ENCODE data around the gene ERICH2. TPM values are rescaled to one million over a fixed set of nuclear protein-coding genes. Genes with fewer than 3 reads are reported as not detected.

The ERICH2 gene
- total RNA-seq, 1 donor = not detected

DNA sequence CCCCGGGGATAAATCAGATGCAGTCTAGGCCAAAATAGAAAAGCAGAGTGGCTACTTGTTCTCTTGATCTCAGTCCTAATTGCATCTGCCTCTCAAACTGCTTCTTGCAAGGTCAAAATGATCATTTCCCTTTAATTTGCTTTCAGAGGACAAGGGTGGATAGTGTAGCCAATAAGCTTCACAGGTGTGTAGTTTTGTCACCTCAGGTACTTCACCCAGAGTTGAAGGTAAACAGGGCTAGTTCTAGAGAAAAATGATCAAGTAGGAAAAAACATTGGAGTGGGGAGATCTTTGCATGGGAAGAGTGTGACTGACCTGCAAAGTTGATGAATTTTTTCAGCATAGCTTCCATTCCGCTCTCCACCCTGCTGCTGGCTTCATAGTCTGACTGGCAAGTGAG, 8.7 kb downstream of the ERICH2 start:
- no peaks in the 10 kb centered on the region for H4K20me1 ChIP-seq (ENCODE audit: insufficient read depth, low read length)
- no peak overlapping the region for H3K4me2 ChIP-seq (ENCODE audit: insufficient read depth, low read length)
- no peak for DNase-seq (ENCODE audit: insufficient read length, low spot score, missing footprints)
- no peak overlapping the region for H3K27ac ChIP-seq (ENCODE audit: low read depth, low read length)
- H3K4me3 ChIP-seq (ENCODE audit: insufficient read depth, low read length) = no peak overlapping the region
- no peaks in the 10 kb centered on the region for H3K36me3 ChIP-seq (ENCODE audit: insufficient read depth, low read length)
- TF ChIP-seq, protein P1, sequence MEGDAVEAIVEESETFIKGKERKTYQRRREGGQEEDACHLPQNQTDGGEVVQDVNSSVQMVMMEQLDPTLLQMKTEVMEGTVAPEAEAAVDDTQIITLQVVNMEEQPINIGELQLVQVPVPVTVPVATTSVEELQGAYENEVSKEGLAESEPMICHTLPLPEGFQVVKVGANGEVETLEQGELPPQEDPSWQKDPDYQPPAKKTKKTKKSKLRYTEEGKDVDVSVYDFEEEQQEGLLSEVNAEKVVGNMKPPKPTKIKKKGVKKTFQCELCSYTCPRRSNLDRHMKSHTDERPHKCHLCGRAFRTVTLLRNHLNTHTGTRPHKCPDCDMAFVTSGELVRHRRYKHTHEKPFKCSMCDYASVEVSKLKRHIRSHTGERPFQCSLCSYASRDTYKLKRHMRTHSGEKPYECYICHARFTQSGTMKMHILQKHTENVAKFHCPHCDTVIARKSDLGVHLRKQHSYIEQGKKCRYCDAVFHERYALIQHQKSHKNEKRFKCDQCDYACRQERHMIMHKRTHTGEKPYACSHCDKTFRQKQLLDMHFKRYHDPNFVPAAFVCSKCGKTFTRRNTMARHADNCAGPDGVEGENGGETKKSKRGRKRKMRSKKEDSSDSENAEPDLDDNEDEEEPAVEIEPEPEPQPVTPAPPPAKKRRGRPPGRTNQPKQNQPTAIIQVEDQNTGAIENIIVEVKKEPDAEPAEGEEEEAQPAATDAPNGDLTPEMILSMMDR (IDR thresholded peaks at IDR 0.05; ENCODE audit: extremely low read depth, low read depth, low read length) = no peak
- H3K27me3 ChIP-seq (ENCODE audit: insufficient read depth, low read length) = no peaks in the 10 kb centered on the region
- no peaks in the 10 kb centered on the region for H3K79me2 ChIP-seq (ENCODE audit: insufficient read depth, low read length)
- no peaks in the 10 kb centered on the region for H3K9me3 ChIP-seq (ENCODE audit: low read depth, low read length)
- no peaks in the 10 kb centered on the region for H3K4me1 ChIP-seq (ENCODE audit: insufficient read depth, low read length)
- H2AFZ ChIP-seq (ENCODE audit: low read length) = no peak overlapping the region

DNA sequence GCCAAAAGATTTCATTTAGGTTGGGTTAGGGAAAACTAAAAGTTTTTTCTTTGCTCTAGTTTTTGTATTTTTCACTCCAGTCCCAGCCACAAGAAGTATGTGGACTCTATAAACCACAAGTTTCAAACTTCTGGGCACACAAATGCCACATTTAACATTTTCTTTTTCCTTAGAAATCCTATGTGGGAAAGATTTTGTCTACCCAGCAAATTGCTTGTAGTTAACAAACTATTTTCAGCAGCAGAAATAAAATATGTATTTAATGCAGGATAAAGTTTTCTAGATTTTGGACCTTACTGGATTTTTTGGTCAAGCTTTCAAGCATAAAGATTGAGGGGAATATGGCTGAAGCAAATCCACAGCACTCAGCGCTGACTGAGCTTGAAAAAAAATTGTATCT, 9.1 kb downstream of the ERICH2 start:
- H3K36me3 ChIP-seq (ENCODE audit: insufficient read depth, low read length) = no peaks in the 10 kb centered on the region
- no peaks in the 10 kb centered on the region for H3K27me3 ChIP-seq (ENCODE audit: insufficient read depth, low read length)
- no peaks in the 10 kb centered on the region for H3K9me3 ChIP-seq (ENCODE audit: low read depth, low read length)
- H3K4me2 ChIP-seq (ENCODE audit: insufficient read depth, low read length) = no peak overlapping the region
- TF ChIP-seq, protein P1 (IDR thresholded peaks at IDR 0.05; ENCODE audit: extremely low read depth, low read depth, low read length) = no peak
- H4K20me1 ChIP-seq (ENCODE audit: insufficient read depth, low read length) = no peaks in the 10 kb centered on the region
- DNase-seq (ENCODE audit: insufficient read length, low spot score, missing footprints) = no peak
- H3K27ac ChIP-seq (ENCODE audit: low read depth, low read length) = no peak overlapping the region
- H3K4me1 ChIP-seq (ENCODE audit: insufficient read depth, low read length) = no peaks in the 10 kb centered on the region
- H3K4me3 ChIP-seq (ENCODE audit: insufficient read depth, low read length) = no peak overlapping the region
- H2AFZ ChIP-seq (ENCODE audit: low read length) = no peak overlapping the region
- H3K79me2 ChIP-seq (ENCODE audit: insufficient read depth, low read length) = no peaks in the 10 kb centered on the region

DNA sequence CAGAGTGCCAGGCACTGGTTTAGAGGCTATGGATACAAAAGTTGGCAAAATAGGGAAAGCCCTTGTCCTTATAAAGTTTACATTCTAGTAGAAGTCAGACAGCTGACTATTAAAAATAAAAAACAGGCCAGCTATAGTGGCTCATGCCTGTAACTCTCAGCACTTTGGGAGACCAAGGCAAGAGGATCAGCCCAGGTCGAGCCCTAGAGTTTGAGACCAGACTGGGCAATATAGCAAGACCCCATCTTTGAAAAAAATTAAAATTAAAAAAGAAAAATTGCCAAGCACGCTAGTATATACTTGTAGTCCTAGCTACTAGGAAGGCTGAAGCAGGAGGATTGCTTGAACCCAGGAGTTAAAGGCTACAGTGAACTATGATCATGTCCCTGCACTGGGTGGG, 12.5 kb downstream of the ERICH2 start:
- Histone ChIP-seq H3K9me3 (ENCODE audit: low read depth, low read length) (no peaks in the 10 kb centered on the region), H3K4me1 (ENCODE audit: insufficient read depth, low read length) (no peaks in the 10 kb centered on the region), H3K4me3 (ENCODE audit: insufficient read depth, low read length) (no peak overlapping the region), H3K27me3 (ENCODE audit: insufficient read depth, low read length) (no peaks in the 10 kb centered on the region), H4K20me1 (ENCODE audit: insufficient read depth, low read length) (no peaks in the 10 kb centered on the region), H2AFZ (ENCODE audit: low read length) (no peak overlapping the region), H3K4me2 (ENCODE audit: insufficient read depth, low read length) (no peak overlapping the region), H3K79me2 (ENCODE audit: insufficient read depth, low read length) (no peaks in the 10 kb centered on the region), H3K36me3 (ENCODE audit: insufficient read depth, low read length) (no peaks in the 10 kb centered on the region), H3K27ac (ENCODE audit: low read depth, low read length) (no peak overlapping the region)
- no peak for DNase-seq (ENCODE audit: insufficient read length, low spot score, missing footprints)
- TF ChIP-seq, protein P1 (IDR thresholded peaks at IDR 0.05; ENCODE audit: extremely low read depth, low read depth, low read length) = no peak

DNA sequence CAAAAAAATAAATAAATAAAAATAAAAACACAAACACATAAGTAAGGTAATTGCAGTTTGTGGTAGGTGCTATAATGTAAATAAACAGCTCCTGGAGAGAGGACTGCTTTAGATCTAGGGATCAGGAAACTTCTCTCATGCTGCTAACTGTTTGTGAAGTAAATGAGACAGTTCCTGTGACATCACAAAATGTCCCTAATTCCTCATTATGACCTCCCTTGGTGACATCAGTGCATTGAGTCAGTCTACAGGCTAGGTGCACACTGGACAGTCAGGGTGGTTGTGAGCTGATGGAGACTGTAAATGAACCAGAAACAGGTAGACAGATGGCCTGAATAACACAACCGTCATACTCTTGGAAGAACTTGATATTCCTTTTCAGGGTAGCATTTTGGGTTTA, 13.4 kb downstream of the ERICH2 start:
- H3K4me3 ChIP-seq (ENCODE audit: insufficient read depth, low read length) = no peak overlapping the region
- DNase-seq (ENCODE audit: insufficient read length, low spot score, missing footprints) = no peak
- no peak overlapping the region for H3K4me2 ChIP-seq (ENCODE audit: insufficient read depth, low read length)
- no peak overlapping the region for H3K27ac ChIP-seq (ENCODE audit: low read depth, low read length)
- no peaks in the 10 kb centered on the region for H3K4me1 ChIP-seq (ENCODE audit: insufficient read depth, low read length)
- TF ChIP-seq, protein P1 (IDR thresholded peaks at IDR 0.05; ENCODE audit: extremely low read depth, low read depth, low read length) = no peak
- no peaks in the 10 kb centered on the region for H3K27me3 ChIP-seq (ENCODE audit: insufficient read depth, low read length)
- no peaks in the 10 kb centered on the region for H3K9me3 ChIP-seq (ENCODE audit: low read depth, low read length)
- H3K36me3 ChIP-seq (ENCODE audit: insufficient read depth, low read length) = no peaks in the 10 kb centered on the region
- no peaks in the 10 kb centered on the region for H4K20me1 ChIP-seq (ENCODE audit: insufficient read depth, low read length)
- H2AFZ ChIP-seq (ENCODE audit: low read length) = no peak overlapping the region
- H3K79me2 ChIP-seq (ENCODE audit: insufficient read depth, low read length) = no peaks in the 10 kb centered on the region

Measured in osteoblast (primary cell).